H1 (cell line): ENCODE measurements around the gene MTFP1. TPM values are rescaled to one million over a fixed set of nuclear protein-coding genes. Genes with fewer than 3 reads are reported as not detected.

Experiments used
- CTCF ChIA-PET: fragments of 300-600 bp; sonication (Branson Sonifier 250); formaldehyde crosslinking; loops from one replicate; lab custom pipeline; 2021; ENCODE audit not compliant: partially characterized antibody; lab: Charles Lee
- POLR2A ChIA-PET: fragments of 300-600 bp; sonication (Branson Sonifier 250); formaldehyde crosslinking; loops from one replicate; lab custom pipeline; 2021; ENCODE audit warnings: inconsistent platforms; ENCODE audit not compliant: partially characterized antibody; lab: Charles Lee
- DNase-seq, 2 experiments: peaks; one replicate each; pipeline versions ENCODE4 v3.0.0 to v3.0.0-alpha.2; 2010 to 2022; ENCODE audit warnings: low spot score in 2 of 2, low read depth in 1 of 2, mixed read lengths in 1 of 2
- FAIRE-seq: peaks from 2 replicates; lab custom pipeline; 2011; peaks lifted over from hg19 to GRCh38; lab: Jason Lieb, UNC
- H2AFZ ChIP-seq: 2 replicates; pipeline ENCODE4 v1.8.1; 2012; ENCODE audit warnings: low read length, inconsistent platforms
- H2AK5ac ChIP-seq: 2 replicates; pipeline ENCODE4 v1.6.1; 2013; ENCODE audit warnings: low read depth, low read length
- H2BK120ac ChIP-seq: replicated peaks from 2 replicates; pipeline ENCODE3; 2013; ENCODE audit warnings: low read depth, low read length, inconsistent platforms
- H2BK12ac ChIP-seq: 2 replicates; pipeline ENCODE4 v1.6.1; 2013; ENCODE audit warnings: low read depth, low read length
- H2BK15ac ChIP-seq: 2 replicates; pipeline ENCODE4 v1.6.1; 2013; ENCODE audit warnings: low read length
- H2BK20ac ChIP-seq: 2 replicates; pipeline ENCODE4 v1.6.1; 2013; ENCODE audit warnings: low read length
- H2BK5ac ChIP-seq: 2 replicates; pipeline ENCODE4 v1.6.1; 2013; ENCODE audit warnings: low read depth, low read length
- H3K14ac ChIP-seq: 2 replicates; pipeline ENCODE4 v1.6.1; 2013; ENCODE audit warnings: inconsistent platforms; ENCODE audit not compliant: insufficient read length
- H3K18ac ChIP-seq: 2 replicates; pipeline ENCODE4 v1.6.1; 2013; ENCODE audit warnings: low read length; ENCODE audit errors: extremely low read depth
- H3K23ac ChIP-seq: 2 replicates; pipeline ENCODE4 v1.6.1; 2013; ENCODE audit warnings: inconsistent platforms; ENCODE audit not compliant: insufficient read length
- H3K23me2 ChIP-seq: 2 replicates; pipeline ENCODE4 v1.6.1; 2013; ENCODE audit warnings: low read depth, low read length
- H3K27ac ChIP-seq: 2 replicates; pipeline ENCODE4 v1.6.1; 2011; ENCODE audit warnings: low read depth, low read length, inconsistent platforms
- H3K27me3 ChIP-seq, 4 experiments: replicated peaks in 1 of 4; 1 replicate in 1 of 4; 2 replicates in 3 of 4; pipeline versions ENCODE4 v1.6.1 to v1.8.1; 2011 to 2013; ENCODE audit warnings: low read length in 3 of 4, mild to moderate bottlenecking in 3 of 4, inconsistent platforms in 2 of 4, mixed read lengths in 2 of 4, moderate library complexity in 1 of 4; ENCODE audit not compliant: control insufficient read depth in 3 of 4, insufficient read depth in 3 of 4; ENCODE audit errors: extremely low read depth in 1 of 4
- H3K36me3 ChIP-seq, 4 experiments: 2 replicates each; pipeline versions ENCODE4 v1.6.1 to v1.8.1; 2011 to 2013; ENCODE audit warnings: mild to moderate bottlenecking in 4 of 4, low read length in 3 of 4, moderate library complexity in 2 of 4, control low read depth in 1 of 4, inconsistent platforms in 1 of 4; ENCODE audit not compliant: insufficient read depth in 4 of 4, control insufficient read depth in 2 of 4
- H3K4ac ChIP-seq: replicated peaks from 2 replicates; pipeline ENCODE3; 2013; ENCODE audit warnings: low read length, low read depth, mixed read lengths, inconsistent platforms; ENCODE audit not compliant: insufficient read length
- H3K4me1 ChIP-seq, 4 experiments: replicated peaks in 1 of 4; 1 replicate in 1 of 4; 2 replicates in 3 of 4; pipeline versions ENCODE4 v1.6.1 to v1.8.1; 2011 to 2013; ENCODE audit warnings: low read length in 3 of 4, inconsistent platforms in 2 of 4, mixed read lengths in 1 of 4; ENCODE audit not compliant: insufficient read depth in 4 of 4, control insufficient read depth in 3 of 4
- H3K4me2 ChIP-seq, 2 experiments: 2 replicates each; pipeline versions ENCODE4 v1.6.1 to v1.8.1; 2011 to 2013; ENCODE audit warnings: low read depth in 2 of 2, low read length in 2 of 2, control low read depth in 1 of 2, inconsistent platforms in 1 of 2, mild to moderate bottlenecking in 1 of 2; ENCODE audit not compliant: insufficient read depth in 1 of 2
- H3K4me3 ChIP-seq, 4 experiments: fragments of 200-600, 300-600 bp in 1 of 4; sonication (generic), shearing (Covaris generic), sonication (Bioruptor Twin) in 1 of 4; 2 replicates each; pipeline versions ENCODE4 v1.5.1 to v1.8.1; 2011 to 2016; ENCODE audit warnings: low read length in 4 of 4, low read depth in 3 of 4, control low read depth in 2 of 4, inconsistent platforms in 2 of 4, mild to moderate bottlenecking in 2 of 4, mixed read lengths in 1 of 4, moderate library complexity in 1 of 4; ENCODE audit not compliant: insufficient read depth in 2 of 4; ENCODE audit errors: extremely low read depth in 1 of 4
- H3K56ac ChIP-seq: replicated peaks from 2 replicates; pipeline ENCODE3; 2013; ENCODE audit warnings: low read depth, mild to moderate bottlenecking, mixed read lengths, low read length, inconsistent platforms; ENCODE audit not compliant: insufficient read length
- H3K79me1 ChIP-seq: 2 replicates; pipeline ENCODE4 v1.6.1; 2013; ENCODE audit warnings: low read depth, low read length, control low read depth
- H3K79me2 ChIP-seq, 2 experiments: 2 replicates each; pipeline versions ENCODE4 v1.6.1 to v1.8.1; 2012 to 2013; ENCODE audit warnings: low read length in 2 of 2, mild to moderate bottlenecking in 2 of 2, inconsistent platforms in 1 of 2; ENCODE audit not compliant: insufficient read depth in 2 of 2, control insufficient read depth in 1 of 2
- H3K9ac ChIP-seq, 4 experiments: replicated peaks in 1 of 4; 1 replicate in 1 of 4; 2 replicates in 3 of 4; pipeline versions ENCODE4 v1.6.1 to v1.8.1; 2011 to 2013; ENCODE audit warnings: low read depth in 3 of 4, low read length in 3 of 4, control low read depth in 2 of 4, mild to moderate bottlenecking in 2 of 4, moderate library complexity in 2 of 4, inconsistent platforms in 1 of 4; ENCODE audit errors: extremely low read depth in 1 of 4
- H3K9me3 ChIP-seq, 2 experiments: 2 replicates each; pipeline versions ENCODE4 v1.6.1 to v1.8.1; 2012 to 2013; ENCODE audit warnings: mild to moderate bottlenecking in 2 of 2, moderate library complexity in 2 of 2, control low read depth in 1 of 2, inconsistent platforms in 1 of 2, low read depth in 1 of 2, low read length in 1 of 2, mixed read lengths in 1 of 2; ENCODE audit not compliant: insufficient read depth in 2 of 2
- H4K20me1 ChIP-seq, 2 experiments: replicated peaks in 1 of 2; 2 replicates each; pipeline versions ENCODE3 to v1.8.1; 2011 to 2013; ENCODE audit warnings: inconsistent platforms in 2 of 2, low read length in 2 of 2, mild to moderate bottlenecking in 1 of 2; ENCODE audit not compliant: insufficient read depth in 2 of 2, control insufficient read depth in 1 of 2
- H4K5ac ChIP-seq: 2 replicates; pipeline ENCODE4 v1.6.1; 2013; ENCODE audit warnings: low read length, low read depth, mixed read lengths, inconsistent platforms; ENCODE audit not compliant: insufficient read length
- H4K8ac ChIP-seq: 2 replicates; pipeline ENCODE4 v1.8.0; 2013; ENCODE audit warnings: mild to moderate bottlenecking, moderate library complexity, low read length, inconsistent platforms; ENCODE audit not compliant: insufficient read depth; ENCODE audit errors: extremely low read depth
- H4K91ac ChIP-seq: replicated peaks from 2 replicates; pipeline ENCODE3; 2013; ENCODE audit warnings: low read length, mixed read lengths, inconsistent platforms; ENCODE audit not compliant: insufficient read length
- CHD1 ChIP-seq: IDR thresholded peaks from 2 replicates; pipeline ENCODE4 v1.6.1; 2012; ENCODE audit warnings: low read depth, low read length, improper control_type of control experiment
- E2F6 ChIP-seq: IDR thresholded peaks from 2 replicates; pipeline ENCODE4 v1.6.1; 2012; ENCODE audit warnings: inconsistent platforms
- SUZ12 ChIP-seq: fragments of 200-600 bp; sonication (generic); IDR thresholded peaks from 2 replicates; pipeline ENCODE4 v1.6.1; 2012; ENCODE audit warnings: mild to moderate bottlenecking, inconsistent platforms, low read length, moderate library complexity, mixed read lengths
- TBP ChIP-seq: IDR thresholded peaks from 2 replicates; pipeline ENCODE4 v1.6.1; 2011; ENCODE audit warnings: low read depth, low read length, improper control_type of control experiment
- USF2 ChIP-seq: IDR thresholded peaks from 2 replicates; pipeline ENCODE4 v1.6.1; 2011; ENCODE audit warnings: low read length, improper control_type of control experiment
- ZNF274 ChIP-seq: IDR thresholded peaks from 2 replicates; pipeline ENCODE4 v1.7.0; 2012; ENCODE audit warnings: low read length, borderline replicate concordance; ENCODE audit errors: extremely low read depth
- WGBS, 2 experiments: shearing (Covaris generic) in 1 of 2; methylation state at CpG; one replicate each; pipeline versions ENCODE4 v1.1.6 to v1.1.7; 2013 to 2015; ENCODE audit warnings: low lambda C conversion rate in 2 of 2, mixed read lengths in 2 of 2, inconsistent platforms in 1 of 2, low coverage in 1 of 2, missing lambda C conversion rate in 1 of 2; ENCODE audit not compliant: insufficient replicate concordance in 2 of 2, insufficient coverage in 1 of 2, insufficient read length in 1 of 2; ENCODE audit errors: extremely low coverage in 1 of 2, missing lambda C conversion rate in 1 of 2; 5-methylcytosine and 5-hydroxymethylcytosine counted together
- polyA plus RNA-seq, 7 experiments: library from polyadenylated mRNA; depleted of rRNA in 3 of 7; stranded (reverse) in 5 of 7; unstranded in 2 of 7; fragments of >200 nt in 5 of 7; fragments of 200-250 nt in 2 of 7; gene quantifications; 1 replicate in 5 of 7; 2 replicates in 1 of 7; 4 replicates in 1 of 7; pipeline versions ENCODE4 v1.2.1 to v1.2.3, GENCODE V29; 2011 to 2013; ENCODE audit warnings: missing spikeins in 2 of 7, mixed read lengths in 2 of 7
- total RNA-seq: library from RNA; stranded (reverse); fragmentation: NEBNext Ultra II Directional; extraction: Animal tissue kit (Norgen Biotek cat#: 25700); gene quantifications from 2 replicates; pipeline ENCODE4 v1.2.1, GENCODE V29; 2021

The MTFP1 gene
- total and polyA plus RNA-seq, 2 of the 8 experiments (the other 6 are each of a cell fraction or from before 2014, with no cell fraction given), result 59.8 to 98.8 TPM

GRCh38 chr22:30413745-30414524 lies 11.6 kb upstream of the MTFP1 start:
- H3K79me2 ChIP-seq, result no peaks in the 10 kb centered on the region
- no peak overlapping the region for H2BK120ac ChIP-seq
- POLR2A ChIA-PET, result interaction anchor here (0.6 to 1.9 kb wide), 2 partner anchors 10 to 72 kb away, joined by 3 to 16 read pairs; no protein-coding TSS in a partner anchor
- H3K9me3 ChIP-seq, result no peaks in the 10 kb centered on the region
- no peaks in the 10 kb centered on the region for H3K79me1 ChIP-seq
- no peaks in the 10 kb centered on the region for H3K23me2 ChIP-seq
- H3K4me2 ChIP-seq, result no peak overlapping the region
- H3K56ac ChIP-seq, result no peak overlapping the region
- no peak overlapping the region for H2BK12ac ChIP-seq
- H4K8ac ChIP-seq, result no peak overlapping the region
- CTCF ChIA-PET, result interaction anchor here (1.0 to 6.1 kb wide), 4 partner anchors 11 to 31 kb away, joined by 4 to 48 read pairs (median 8); partner anchors contain the start of gene MTFP1
- no peak overlapping the region for H2BK15ac ChIP-seq
- peaks cover 1 to 5% of the 10 kb centered on the region in 2 experiments for H4K20me1 ChIP-seq
- no peak overlapping the region for H2BK5ac ChIP-seq
- no peak overlapping the region for H3K23ac ChIP-seq
- no peak overlapping the region for H3K4ac ChIP-seq
- peaks cover 0 to 28% (median 12%) of the 10 kb centered on the region in 4 experiments; a peak in 5 of 8 replicates for H3K36me3 ChIP-seq
- no peak overlapping the region for H3K4me3 ChIP-seq
- H3K14ac ChIP-seq, result no peak overlapping the region
- H3K18ac ChIP-seq, result no peak overlapping the region
- WGBS, 2 experiments, result 94% methylated on average over 5 of the region's 5 CpGs; no CpG with 5 or more reads in 1 of the 2 experiments
- H2AFZ ChIP-seq, result no peak overlapping the region
- DNase-seq (no peak), FAIRE-seq (no peak)
- H3K4me1 ChIP-seq, result no peaks in the 10 kb centered on the region
- H2BK20ac ChIP-seq, result no peak overlapping the region
- H3K27me3 ChIP-seq, result no peaks in the 10 kb centered on the region
- no peak overlapping the region for H3K9ac ChIP-seq
- no peak overlapping the region for H4K5ac ChIP-seq
- no peak overlapping the region for H2AK5ac ChIP-seq
- H3K27ac ChIP-seq, result no peak overlapping the region
- no peak overlapping the region for H4K91ac ChIP-seq
- TF ChIP-seq TBP (no peak), E2F6 (no peak), CHD1 (no peak), ZNF274 (no peak), SUZ12 (no peak), USF2 (no peak)
